OCI-LY1 (cell line): Measurements from ENCODE around the gene LMTK3.

Experiments
- H2AFZ ChIP-seq: fragments of 200-600 bp; sonication (generic), shearing (Covaris generic); 2 replicates; pipeline ENCODE4 v1.6.0; 2014; ENCODE audit warnings: antibody characterized with exemption, mild to moderate bottlenecking, low read length
- H3F3A ChIP-seq: fragments of 200-600 bp; sonication (generic), shearing (Covaris generic); 2 replicates; pipeline ENCODE4 v1.6.0; 2014; ENCODE audit warnings: mild to moderate bottlenecking, antibody characterized with exemption, low read length, moderate library complexity; ENCODE audit not compliant: insufficient read depth
- H3K27ac ChIP-seq: fragments of 200-600 bp; sonication (generic); 2 replicates; pipeline ENCODE4 v1.5.1; 2014; ENCODE audit warnings: low read length, mixed run types, mild to moderate bottlenecking, low read depth; ENCODE audit not compliant: poor library complexity, severe bottlenecking
- H3K27me3 ChIP-seq: fragments of 200-600 bp; sonication (generic); 2 replicates; pipeline ENCODE4 v1.6.0; 2014; ENCODE audit warnings: antibody characterized with exemption, mild to moderate bottlenecking, low read length, moderate library complexity; ENCODE audit not compliant: insufficient read depth
- H3K36me3 ChIP-seq: fragments of 200-600 bp; sonication (generic); 2 replicates; pipeline ENCODE4 v1.6.1; 2014; ENCODE audit warnings: mild to moderate bottlenecking, antibody characterized with exemption, low read length, moderate library complexity, mixed read lengths; ENCODE audit not compliant: insufficient read depth
- H3K4me1 ChIP-seq: fragments of 200-600 bp; sonication (generic); 2 replicates; pipeline ENCODE4 v1.5.1; 2014; ENCODE audit warnings: mild to moderate bottlenecking, low read length, moderate library complexity; ENCODE audit not compliant: insufficient read depth, severe bottlenecking
- H3K4me2 ChIP-seq: fragments of 200-600 bp; sonication (generic), shearing (Covaris generic); 2 replicates; pipeline ENCODE4 v1.6.1; 2014; ENCODE audit warnings: low read length
- H3K4me3 ChIP-seq: fragments of 200-600 bp; sonication (generic); 2 replicates; pipeline ENCODE4 v1.5.1; 2014; ENCODE audit warnings: low read length, low read depth, mild to moderate bottlenecking, mixed read lengths; ENCODE audit not compliant: poor library complexity, severe bottlenecking
- H3K79me2 ChIP-seq: fragments of 200-600 bp; shearing (Covaris generic); 2 replicates; pipeline ENCODE4 v1.6.1; 2016; ENCODE audit warnings: mixed run types, low read length, mixed read lengths; ENCODE audit not compliant: insufficient read depth
- H3K9ac ChIP-seq: fragments of 200-600 bp; sonication (generic), shearing (Covaris generic); 2 replicates; pipeline ENCODE4 v1.6.1; 2014; ENCODE audit warnings: mild to moderate bottlenecking, low read length, mixed read lengths
- H3K9me2 ChIP-seq: fragments of 200-600 bp; sonication (generic), shearing (Covaris generic); 2 replicates; pipeline ENCODE4 v1.6.1; 2014; ENCODE audit warnings: low read depth, mild to moderate bottlenecking, low read length, mixed read lengths
- H3K9me3 ChIP-seq: fragments of 200-600 bp; shearing (Covaris generic); 2 replicates; pipeline ENCODE4 v1.6.1; 2014; ENCODE audit warnings: low read length, mixed read lengths
- H4K20me1 ChIP-seq: fragments of 200-600 bp; sonication (generic), shearing (Covaris generic); 2 replicates; pipeline ENCODE4 v1.6.0; 2016; ENCODE audit warnings: mild to moderate bottlenecking, low read length; ENCODE audit not compliant: insufficient read depth
- EZH2 ChIP-seq: fragments of 200-600 bp; sonication (generic), shearing (Covaris generic); IDR thresholded peaks from 2 replicates; pipeline ENCODE4 v1.8.0; 2017; ENCODE audit warnings: borderline replicate concordance, mixed run types, mild to moderate bottlenecking, antibody characterized with exemption, low read length, moderate library complexity, mixed read lengths
- TF ChIP-seq, protein P1 (sequence below): fragments of 200-600 bp; sonication (generic), shearing (Covaris generic); IDR thresholded peaks from 2 replicates; pipeline ENCODE4 v1.5.1; 2017; ENCODE audit warnings: mild to moderate bottlenecking, antibody characterized with exemption, low read length, moderate library complexity, mixed read lengths

LMTK3 gene

GRCh38 chr19:48473161-48473966, 38.3 kb downstream of the LMTK3 start:
- no peak for TF ChIP-seq EZH2
- TF ChIP-seq, protein P1, sequence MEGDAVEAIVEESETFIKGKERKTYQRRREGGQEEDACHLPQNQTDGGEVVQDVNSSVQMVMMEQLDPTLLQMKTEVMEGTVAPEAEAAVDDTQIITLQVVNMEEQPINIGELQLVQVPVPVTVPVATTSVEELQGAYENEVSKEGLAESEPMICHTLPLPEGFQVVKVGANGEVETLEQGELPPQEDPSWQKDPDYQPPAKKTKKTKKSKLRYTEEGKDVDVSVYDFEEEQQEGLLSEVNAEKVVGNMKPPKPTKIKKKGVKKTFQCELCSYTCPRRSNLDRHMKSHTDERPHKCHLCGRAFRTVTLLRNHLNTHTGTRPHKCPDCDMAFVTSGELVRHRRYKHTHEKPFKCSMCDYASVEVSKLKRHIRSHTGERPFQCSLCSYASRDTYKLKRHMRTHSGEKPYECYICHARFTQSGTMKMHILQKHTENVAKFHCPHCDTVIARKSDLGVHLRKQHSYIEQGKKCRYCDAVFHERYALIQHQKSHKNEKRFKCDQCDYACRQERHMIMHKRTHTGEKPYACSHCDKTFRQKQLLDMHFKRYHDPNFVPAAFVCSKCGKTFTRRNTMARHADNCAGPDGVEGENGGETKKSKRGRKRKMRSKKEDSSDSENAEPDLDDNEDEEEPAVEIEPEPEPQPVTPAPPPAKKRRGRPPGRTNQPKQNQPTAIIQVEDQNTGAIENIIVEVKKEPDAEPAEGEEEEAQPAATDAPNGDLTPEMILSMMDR: no peak
- H4K20me1 ChIP-seq: no peaks in the 10 kb centered on the region
- H3F3A ChIP-seq: no peaks in the 10 kb centered on the region
- H2AFZ ChIP-seq: no peak overlapping the region
- no peaks in the 10 kb centered on the region for H3K79me2 ChIP-seq
- H3K27ac ChIP-seq: no peak overlapping the region
- H3K36me3 ChIP-seq: peaks cover 59% of the 10 kb centered on the region
- H3K9me2 ChIP-seq: no peaks in the 10 kb centered on the region
- peaks cover 9% of the 10 kb centered on the region for H3K4me1 ChIP-seq
- H3K4me2 ChIP-seq: no peak overlapping the region
- no peaks in the 10 kb centered on the region for H3K9me3 ChIP-seq
- H3K4me3 ChIP-seq: no peak overlapping the region
- no peaks in the 10 kb centered on the region for H3K27me3 ChIP-seq
- no peak overlapping the region for H3K9ac ChIP-seq

GRCh38 chr19:48471836-48472235, 39.8 kb downstream of the LMTK3 start:
- Histone ChIP-seq H2AFZ (no peak overlapping the region), H3K9me3 (no peaks in the 10 kb centered on the region), H3K4me3 (no peak overlapping the region), H3K27ac (no peak overlapping the region), H3K27me3 (no peaks in the 10 kb centered on the region), H3K79me2 (no peaks in the 10 kb centered on the region), H3K4me1 (peaks cover 12% of the 10 kb centered on the region), H3K9ac (no peak overlapping the region), H3F3A (no peaks in the 10 kb centered on the region), H3K4me2 (no peak overlapping the region), H3K36me3 (peaks cover 52% of the 10 kb centered on the region), H3K9me2 (no peaks in the 10 kb centered on the region), H4K20me1 (no peaks in the 10 kb centered on the region)
- TF ChIP-seq EZH2: no peak
- TF ChIP-seq, protein P1: no peak

GRCh38 chr19:48470856-48471255, 40.8 kb downstream of the LMTK3 start:
- no peak overlapping the region for H2AFZ ChIP-seq
- no peaks in the 10 kb centered on the region for H3F3A ChIP-seq
- no peaks in the 10 kb centered on the region for H3K9me2 ChIP-seq
- H4K20me1 ChIP-seq: no peaks in the 10 kb centered on the region
- no peak for TF ChIP-seq EZH2
- TF ChIP-seq, protein P1: no peak
- no peaks in the 10 kb centered on the region for H3K79me2 ChIP-seq
- no peak overlapping the region for H3K4me3 ChIP-seq
- no peak overlapping the region for H3K9ac ChIP-seq
- H3K36me3 ChIP-seq: peaks cover 47% of the 10 kb centered on the region
- peaks cover 12% of the 10 kb centered on the region for H3K4me1 ChIP-seq
- no peaks in the 10 kb centered on the region for H3K9me3 ChIP-seq
- no peak overlapping the region for H3K4me2 ChIP-seq
- H3K27me3 ChIP-seq: no peaks in the 10 kb centered on the region
- H3K27ac ChIP-seq: no peak overlapping the region
